GM21786 (cell line): ENCODE measurements around the gene OPRM1.
A peak's percentile ranks its signal among the peaks of the same experiment; 100 is the strongest.
"Not testable (repeated sequence)": the region's sequence is repeated elsewhere in the genome, so short reads cannot be mapped to it uniquely, and the experiment has no call there.

Experiments used
- ATAC-seq: cut with Tn5 transposase; IDR thresholded peaks from one replicate; pipeline ENCODE4 v1.9.1; 2021; ENCODE audit not compliant: unreplicated experiment

The OPRM1 gene

DNA sequence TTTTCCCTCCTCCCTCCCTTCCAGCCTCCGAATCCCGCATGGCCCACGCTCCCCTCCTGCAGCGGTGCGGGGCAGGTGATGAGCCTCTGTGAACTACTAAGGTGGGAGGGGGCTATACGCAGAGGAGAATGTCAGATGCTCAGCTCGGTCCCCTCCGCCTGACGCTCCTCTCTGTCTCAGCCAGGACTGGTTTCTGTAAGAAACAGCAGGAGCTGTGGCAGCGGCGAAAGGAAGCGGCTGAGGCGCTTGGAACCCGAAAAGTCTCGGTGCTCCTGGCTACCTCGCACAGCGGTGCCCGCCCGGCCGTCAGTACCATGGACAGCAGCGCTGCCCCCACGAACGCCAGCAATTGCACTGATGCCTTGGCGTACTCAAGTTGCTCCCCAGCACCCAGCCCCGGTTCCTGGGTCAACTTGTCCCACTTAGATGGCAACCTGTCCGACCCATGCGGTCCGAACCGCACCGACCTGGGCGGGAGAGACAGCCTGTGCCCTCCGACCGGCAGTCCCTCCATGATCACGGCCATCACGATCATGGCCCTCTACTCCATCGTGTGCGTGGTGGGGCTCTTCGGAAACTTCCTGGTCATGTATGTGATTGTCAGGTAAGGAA lies at the start of gene OPRM1:
TSS of gene OPRM1 (plus strand) at position 10 of the 612 bp plus-strand sequence. CDS start at position 315, 305 bp downstream.
- peak; percentile 45 for ATAC-seq

DNA sequence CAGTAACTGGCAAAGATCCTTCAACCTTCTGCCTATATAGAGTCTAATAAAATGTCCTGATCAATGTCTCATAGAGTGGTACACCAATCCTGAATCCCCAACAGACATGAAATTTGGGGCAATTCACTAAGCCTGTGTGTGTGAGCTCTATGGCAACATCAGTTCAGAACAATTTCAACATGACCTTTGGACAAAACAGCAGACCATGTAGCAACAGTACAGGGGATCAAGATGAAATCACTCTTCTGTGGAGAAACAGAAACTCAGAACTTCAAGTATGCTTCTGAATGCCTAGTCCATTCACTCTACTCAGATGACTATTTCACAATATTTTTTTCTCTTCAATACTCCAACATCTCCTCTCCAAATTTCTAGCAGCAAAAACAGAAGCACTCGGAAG lies 49.1 kb upstream of the OPRM1 start:
- no peak for ATAC-seq

DNA sequence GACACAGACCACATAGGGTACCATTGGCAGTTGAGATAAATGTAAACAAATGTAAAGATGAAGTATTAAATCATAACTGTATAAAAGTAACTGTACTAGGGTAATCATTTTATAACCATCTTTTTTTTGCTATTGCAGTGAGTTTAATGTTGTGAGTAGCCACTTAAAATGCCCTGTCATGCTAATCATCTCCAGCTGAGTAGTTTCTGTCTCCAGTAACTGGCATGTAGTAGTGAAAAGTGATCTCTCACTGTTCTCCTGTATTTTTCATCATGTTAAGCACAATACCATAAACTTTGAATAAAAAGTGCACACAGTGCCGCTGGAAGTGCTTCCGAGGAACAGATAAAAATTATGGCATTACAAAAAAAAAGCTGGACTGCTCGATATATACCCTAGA lies 45.0 kb upstream of the OPRM1 start:
- no peak for ATAC-seq

DNA sequence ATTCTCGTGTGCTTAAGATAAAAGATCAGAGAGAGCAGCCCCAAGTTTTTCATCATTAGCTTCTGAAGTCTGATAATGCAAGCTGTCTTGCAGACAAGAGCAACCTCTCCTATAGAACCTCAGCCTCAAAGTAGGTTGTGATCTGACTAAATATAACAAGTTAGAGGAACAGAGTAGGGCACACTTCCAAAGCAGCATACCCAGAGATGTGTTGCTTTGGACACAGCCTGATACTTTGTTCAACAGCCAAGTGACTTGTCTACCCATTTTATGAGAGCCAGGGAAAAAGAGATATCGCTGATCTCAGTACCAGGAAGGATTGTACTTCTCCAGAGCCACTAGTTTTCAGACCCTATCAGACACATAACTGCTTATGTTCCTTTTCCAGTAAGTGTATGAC lies 44.2 kb upstream of the OPRM1 start:
- ATAC-seq = no peak

DNA sequence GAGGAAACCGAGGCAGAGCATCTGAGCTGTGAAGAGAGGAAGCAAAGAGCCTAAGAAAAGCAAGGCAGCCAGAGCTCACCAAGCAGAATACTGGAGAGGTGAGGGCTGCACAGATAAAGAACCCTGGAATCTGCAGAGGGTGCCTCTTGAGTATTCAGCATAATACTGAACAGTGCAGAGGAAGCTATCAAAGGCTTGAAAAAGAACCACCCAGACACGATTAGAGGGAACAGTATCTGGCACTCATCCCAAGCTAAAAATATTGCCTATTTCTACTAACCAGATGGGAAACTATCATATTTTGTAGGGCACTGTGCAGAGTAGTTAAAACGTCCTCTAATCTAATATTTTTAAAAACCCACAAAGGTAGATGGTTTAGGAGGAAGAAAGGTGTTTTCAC lies 41.8 kb upstream of the OPRM1 start:
- no peak for ATAC-seq

DNA sequence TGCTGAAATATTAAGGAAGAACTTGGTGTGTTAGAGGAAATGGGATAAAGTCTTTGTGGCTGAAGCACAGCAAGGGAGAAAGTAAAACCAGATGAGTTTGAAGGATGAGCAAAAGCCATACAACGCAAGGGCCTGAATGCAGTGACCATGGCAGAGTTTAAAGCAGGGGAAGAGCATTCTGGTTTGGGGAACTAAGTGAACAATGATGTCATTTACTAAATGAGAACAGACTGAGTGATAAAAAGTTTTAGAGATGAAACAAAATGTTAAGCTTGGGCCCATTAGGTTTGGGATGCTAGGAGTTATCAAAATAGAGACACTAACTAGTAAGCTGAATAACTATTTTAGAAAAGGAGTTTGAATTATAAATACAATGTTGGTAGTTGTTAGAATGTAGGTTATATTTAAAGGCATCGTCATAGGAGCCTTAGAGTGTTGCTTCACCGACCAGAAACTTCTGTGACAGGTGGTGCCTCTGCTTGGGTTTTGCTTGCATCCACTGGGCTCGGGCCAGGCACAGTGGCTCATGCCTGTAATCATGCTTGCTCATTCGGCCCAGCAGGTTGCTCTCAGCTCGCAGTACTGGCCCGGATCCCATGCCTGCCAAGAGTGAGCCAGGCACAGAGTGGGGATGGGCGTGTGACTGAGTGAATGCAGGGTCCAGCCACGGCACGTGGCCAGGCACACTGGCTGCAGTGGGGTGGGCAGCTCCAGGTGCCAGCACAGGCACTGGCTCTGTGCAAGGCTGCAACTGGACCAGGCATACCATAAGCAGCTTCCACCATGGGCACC lies 37.4 kb upstream of the OPRM1 start:
- ATAC-seq = no peak

GRCh38 chr6:154002894-154003293 lies 36.1 kb upstream of the OPRM1 start:
- no peak for ATAC-seq

GRCh38 chr6:154010371-154010770 lies 28.7 kb upstream of the OPRM1 start:
- no peak for ATAC-seq

- ATAC-seq = no peak
Measured at GRCh38 chr6:154012852-154013251, 26.2 kb upstream of the OPRM1 start.

- no peak for ATAC-seq
Measured at GRCh38 chr6:154017786-154018185, 21.3 kb upstream of the OPRM1 start.

DNA sequence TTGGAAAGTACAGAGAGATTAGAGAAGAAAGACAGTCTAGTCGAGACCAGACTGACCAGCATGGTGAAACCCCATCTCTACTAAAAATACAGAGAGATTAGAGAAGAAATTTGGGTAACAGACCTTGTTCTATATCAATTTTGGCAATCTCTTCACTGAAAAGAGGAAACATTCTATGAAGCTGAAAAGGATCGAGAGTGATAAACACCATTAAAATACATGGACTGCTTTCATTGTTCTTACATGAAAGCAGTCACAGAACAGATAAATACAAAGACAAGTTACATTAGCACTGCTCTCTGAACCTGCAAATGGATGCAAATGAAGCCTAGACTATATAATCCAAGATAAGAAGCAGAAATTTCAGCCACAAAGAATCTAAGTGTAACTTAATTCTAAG lies 8.4 kb upstream of the OPRM1 start:
- no peak for ATAC-seq

DNA sequence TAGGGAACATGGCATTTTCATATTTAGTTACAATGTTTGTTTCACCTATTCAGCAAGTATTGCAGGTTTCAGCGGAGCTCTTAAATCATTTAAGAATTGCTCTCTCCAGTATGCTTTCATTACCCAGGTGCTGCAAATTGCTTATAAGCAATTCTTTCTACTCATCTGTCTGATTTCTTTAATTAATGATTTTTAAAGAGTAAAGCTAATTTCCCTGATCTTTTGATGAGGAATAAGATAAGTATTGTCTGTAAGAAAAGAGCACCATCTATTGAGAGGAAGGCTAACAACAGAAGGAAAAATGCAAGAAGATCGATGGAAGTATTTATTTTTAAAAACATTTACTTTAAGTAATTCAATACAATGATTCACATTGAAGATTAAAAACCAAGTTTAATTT lies 2.0 kb downstream of the OPRM1 start:
- no peak for ATAC-seq

- no peak for ATAC-seq
Measured at GRCh38 chr6:154053141-154053540, 14.1 kb downstream of the OPRM1 start.

DNA sequence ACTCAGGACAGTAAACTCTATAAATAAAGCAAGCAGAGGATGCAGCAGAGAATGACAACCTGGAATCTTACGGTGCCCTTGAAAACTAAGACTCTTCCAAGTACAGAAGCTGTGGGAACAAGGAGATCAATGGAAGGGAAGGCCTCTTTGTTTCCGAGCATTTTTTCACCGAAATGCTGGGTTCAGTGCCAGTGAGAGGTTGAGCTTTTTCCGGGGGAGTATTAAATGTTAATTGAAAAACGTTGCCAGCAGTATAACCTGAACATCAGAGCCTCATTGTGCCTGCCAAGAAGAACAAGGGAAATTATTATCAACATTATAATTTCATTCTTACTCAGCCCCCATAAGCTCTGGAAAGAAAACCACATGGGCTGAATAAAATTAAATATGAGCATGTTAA lies 17.5 kb downstream of the OPRM1 start:
- no peak for ATAC-seq

DNA sequence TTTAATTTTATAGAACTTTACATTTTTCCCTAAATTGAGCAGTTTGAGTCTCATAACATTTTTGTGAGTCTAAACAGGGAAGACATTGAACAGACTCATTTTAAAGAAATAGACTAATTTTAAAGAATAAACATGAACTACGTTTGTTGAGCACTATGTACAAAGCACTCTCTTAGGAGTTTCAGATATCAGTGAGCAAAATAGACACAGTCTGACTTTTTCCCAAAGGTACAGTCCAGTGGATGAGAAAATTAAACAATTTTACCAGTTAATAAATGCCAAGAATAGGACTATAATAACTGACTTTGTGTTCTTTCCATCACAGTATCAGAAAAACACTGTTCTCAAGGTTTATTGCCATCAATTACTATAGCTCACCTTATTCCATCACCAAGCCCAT lies 18.1 kb downstream of the OPRM1 start:
- no peak for ATAC-seq

GRCh38 chr6:154058963-154059680 lies 20.1 kb downstream of the OPRM1 start:
- ATAC-seq = no peak

- no peak for ATAC-seq
Measured at GRCh38 chr6:154060076-154060475, 21.0 kb downstream of the OPRM1 start.

DNA sequence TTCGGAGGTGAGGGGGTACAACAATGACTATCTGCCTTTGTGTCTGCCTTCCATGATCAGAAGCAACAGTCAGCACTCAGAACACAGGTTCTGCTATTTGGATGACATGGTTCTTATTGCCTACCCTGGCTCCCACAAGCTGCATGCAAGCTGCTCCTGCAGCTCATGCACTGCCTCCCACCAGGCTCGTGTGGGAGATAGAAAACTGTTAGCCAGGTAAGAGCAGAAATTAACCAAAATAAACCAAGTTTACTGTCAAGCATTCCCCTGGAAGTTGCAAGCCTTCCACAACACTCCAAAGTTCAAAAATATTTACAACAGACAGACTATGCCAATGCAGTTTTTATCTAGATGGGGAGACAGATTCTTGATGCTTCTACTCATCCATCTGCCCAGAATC lies 31.0 kb downstream of the OPRM1 start:
- no peak for ATAC-seq

- ATAC-seq = no peak
Measured at GRCh38 chr6:154070657-154071056, 31.6 kb downstream of the OPRM1 start.

GRCh38 chr6:154071236-154071635 lies 32.2 kb downstream of the OPRM1 start:
- no peak for ATAC-seq

DNA sequence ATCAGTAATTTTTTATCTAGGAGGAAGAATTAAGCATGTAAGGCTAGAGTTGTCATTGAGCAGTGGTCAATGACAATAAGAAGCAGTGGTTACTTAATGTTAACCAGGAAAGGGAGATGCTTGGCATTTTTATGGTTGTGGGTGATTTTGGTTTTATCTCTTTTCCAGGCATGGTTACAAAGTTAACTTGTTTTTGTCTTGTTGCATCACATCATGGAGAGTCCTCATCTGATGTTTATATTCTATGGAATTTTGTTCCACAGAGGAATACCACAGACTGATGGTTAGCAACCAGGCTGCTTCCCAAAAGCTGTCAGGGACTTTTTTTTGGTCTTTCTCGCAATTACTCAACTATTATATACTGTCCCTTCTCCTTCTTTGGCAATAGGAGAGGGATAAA lies 32.7 kb downstream of the OPRM1 start:
- ATAC-seq = no peak

- ATAC-seq = not testable (repeated sequence)
Measured at GRCh38 chr6:154078596-154078995, 39.6 kb downstream of the OPRM1 start.
